Osteoblast (primary cell): ENCODE data around the gene GCDH. TPM values are rescaled to one million over a fixed set of nuclear protein-coding genes. Genes with fewer than 3 reads are reported as not detected.

Source experiments
- DNase-seq: peaks from one replicate; pipeline ENCODE4 v3.0.0; 2011; ENCODE audit warnings: low spot score, mixed read lengths; ENCODE audit not compliant: insufficient read length; ENCODE audit errors: missing footprints
- H2AFZ ChIP-seq: 2 replicates; pipeline ENCODE4 v1.6.0; 2011; ENCODE audit warnings: mild to moderate bottlenecking, low read length
- H3K27ac ChIP-seq: 2 replicates; pipeline ENCODE4 v1.5.1; 2011; ENCODE audit warnings: mild to moderate bottlenecking, low read depth, low read length, moderate library complexity
- H3K27me3 ChIP-seq: 2 replicates; pipeline ENCODE4 v1.6.0; 2012; ENCODE audit warnings: mild to moderate bottlenecking, control low read depth, inconsistent platforms, low read length, moderate library complexity; ENCODE audit not compliant: insufficient read depth
- H3K36me3 ChIP-seq: 2 replicates; pipeline ENCODE4 v1.5.1; 2011; ENCODE audit warnings: mild to moderate bottlenecking, low read length, control low read depth, moderate library complexity; ENCODE audit not compliant: insufficient read depth
- H3K4me1 ChIP-seq: 2 replicates; pipeline ENCODE4 v1.5.1; 2011; ENCODE audit warnings: mild to moderate bottlenecking, low read length, control low read depth, moderate library complexity; ENCODE audit not compliant: insufficient read depth
- H3K4me2 ChIP-seq: 2 replicates; pipeline ENCODE4 v1.6.0; 2011; ENCODE audit warnings: mild to moderate bottlenecking, low read length; ENCODE audit not compliant: insufficient read depth
- H3K4me3 ChIP-seq: fragments of 200-600 bp; sonication (generic); 3 replicates; pipeline ENCODE4 v1.5.1; 2012; ENCODE audit warnings: mild to moderate bottlenecking, low read length, inconsistent platforms; ENCODE audit not compliant: insufficient read depth
- H3K79me2 ChIP-seq: 2 replicates; pipeline ENCODE4 v1.6.0; 2012; ENCODE audit warnings: mild to moderate bottlenecking, low read length, control low read depth, inconsistent platforms; ENCODE audit not compliant: insufficient read depth
- H3K9me3 ChIP-seq: 2 replicates; pipeline ENCODE4 v1.5.1; 2011; ENCODE audit warnings: low read depth, low read length, control low read depth
- H4K20me1 ChIP-seq: 2 replicates; pipeline ENCODE4 v1.6.0; 2012; ENCODE audit warnings: mild to moderate bottlenecking, low read length, control low read depth; ENCODE audit not compliant: insufficient read depth
- total RNA-seq: library from RNA; depleted of rRNA; stranded (reverse); fragments of >200 nt; gene quantifications from 2 replicates; pipeline ENCODE4 v1.2.3, GENCODE V29; 2012
- TF ChIP-seq, protein P1 (sequence below): IDR thresholded peaks from 2 replicates; pipeline ENCODE4 v1.5.1; 2011; ENCODE audit warnings: mild to moderate bottlenecking, low read depth, low read length, moderate library complexity; ENCODE audit errors: extremely low read depth

GCDH gene
- total RNA-seq, 1 donor = 31.1 TPM

DNA sequence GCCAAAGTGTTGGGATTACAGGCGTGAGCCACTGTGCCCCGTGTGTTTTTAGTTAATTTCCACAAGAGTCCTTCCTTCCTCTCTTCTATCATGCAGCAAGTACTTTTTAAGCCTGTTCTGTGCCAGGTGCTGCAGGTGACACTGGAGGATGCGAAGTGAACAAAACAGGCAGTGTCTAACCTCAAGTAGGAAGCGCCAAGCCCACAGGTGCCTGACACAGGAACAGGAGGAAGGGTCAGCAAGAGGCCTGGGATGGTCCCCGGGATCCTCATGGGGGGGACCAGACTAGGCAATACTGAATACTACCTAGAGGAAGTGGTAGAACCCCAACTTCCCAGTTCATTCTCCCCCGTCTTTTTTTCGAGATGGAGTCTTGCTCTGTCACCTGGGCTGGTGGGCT is 45.6 kb downstream of the GCDH start:
- H3K9me3 ChIP-seq = no peaks in the 10 kb centered on the region
- H2AFZ ChIP-seq = no peak overlapping the region
- peaks cover 23% of the 10 kb centered on the region for H3K36me3 ChIP-seq
- peaks cover 54% of the 10 kb centered on the region for H3K79me2 ChIP-seq
- peaks cover 38% of the 10 kb centered on the region for H4K20me1 ChIP-seq
- no peak overlapping the region for H3K27ac ChIP-seq
- H3K27me3 ChIP-seq = no peaks in the 10 kb centered on the region
- no peak for DNase-seq
- H3K4me2 ChIP-seq = no peak overlapping the region
- TF ChIP-seq, protein P1, sequence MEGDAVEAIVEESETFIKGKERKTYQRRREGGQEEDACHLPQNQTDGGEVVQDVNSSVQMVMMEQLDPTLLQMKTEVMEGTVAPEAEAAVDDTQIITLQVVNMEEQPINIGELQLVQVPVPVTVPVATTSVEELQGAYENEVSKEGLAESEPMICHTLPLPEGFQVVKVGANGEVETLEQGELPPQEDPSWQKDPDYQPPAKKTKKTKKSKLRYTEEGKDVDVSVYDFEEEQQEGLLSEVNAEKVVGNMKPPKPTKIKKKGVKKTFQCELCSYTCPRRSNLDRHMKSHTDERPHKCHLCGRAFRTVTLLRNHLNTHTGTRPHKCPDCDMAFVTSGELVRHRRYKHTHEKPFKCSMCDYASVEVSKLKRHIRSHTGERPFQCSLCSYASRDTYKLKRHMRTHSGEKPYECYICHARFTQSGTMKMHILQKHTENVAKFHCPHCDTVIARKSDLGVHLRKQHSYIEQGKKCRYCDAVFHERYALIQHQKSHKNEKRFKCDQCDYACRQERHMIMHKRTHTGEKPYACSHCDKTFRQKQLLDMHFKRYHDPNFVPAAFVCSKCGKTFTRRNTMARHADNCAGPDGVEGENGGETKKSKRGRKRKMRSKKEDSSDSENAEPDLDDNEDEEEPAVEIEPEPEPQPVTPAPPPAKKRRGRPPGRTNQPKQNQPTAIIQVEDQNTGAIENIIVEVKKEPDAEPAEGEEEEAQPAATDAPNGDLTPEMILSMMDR = no peak
- no peak overlapping the region for H3K4me3 ChIP-seq
- peaks cover 34% of the 10 kb centered on the region for H3K4me1 ChIP-seq

- H3K4me3 ChIP-seq = peak overlapping the region; percentile 100
- DNase-seq = peak; percentile 53
- H3K79me2 ChIP-seq = peaks cover 53% of the 10 kb centered on the region
- TF ChIP-seq, protein P1 = no peak
- H3K27ac ChIP-seq = peak overlapping the region; percentile 66
- H3K36me3 ChIP-seq = peaks cover 29% of the 10 kb centered on the region
- H3K9me3 ChIP-seq = no peaks in the 10 kb centered on the region
- H4K20me1 ChIP-seq = peaks cover 40% of the 10 kb centered on the region
- H3K4me2 ChIP-seq = peak overlapping the region; percentile 93
- no peaks in the 10 kb centered on the region for H3K27me3 ChIP-seq
- peaks cover 35% of the 10 kb centered on the region for H3K4me1 ChIP-seq
- H2AFZ ChIP-seq = peak overlapping the region; percentile 94
Observed at GRCh38 chr19:12937093-12937926, 46.4 kb downstream of the GCDH start.

DNA sequence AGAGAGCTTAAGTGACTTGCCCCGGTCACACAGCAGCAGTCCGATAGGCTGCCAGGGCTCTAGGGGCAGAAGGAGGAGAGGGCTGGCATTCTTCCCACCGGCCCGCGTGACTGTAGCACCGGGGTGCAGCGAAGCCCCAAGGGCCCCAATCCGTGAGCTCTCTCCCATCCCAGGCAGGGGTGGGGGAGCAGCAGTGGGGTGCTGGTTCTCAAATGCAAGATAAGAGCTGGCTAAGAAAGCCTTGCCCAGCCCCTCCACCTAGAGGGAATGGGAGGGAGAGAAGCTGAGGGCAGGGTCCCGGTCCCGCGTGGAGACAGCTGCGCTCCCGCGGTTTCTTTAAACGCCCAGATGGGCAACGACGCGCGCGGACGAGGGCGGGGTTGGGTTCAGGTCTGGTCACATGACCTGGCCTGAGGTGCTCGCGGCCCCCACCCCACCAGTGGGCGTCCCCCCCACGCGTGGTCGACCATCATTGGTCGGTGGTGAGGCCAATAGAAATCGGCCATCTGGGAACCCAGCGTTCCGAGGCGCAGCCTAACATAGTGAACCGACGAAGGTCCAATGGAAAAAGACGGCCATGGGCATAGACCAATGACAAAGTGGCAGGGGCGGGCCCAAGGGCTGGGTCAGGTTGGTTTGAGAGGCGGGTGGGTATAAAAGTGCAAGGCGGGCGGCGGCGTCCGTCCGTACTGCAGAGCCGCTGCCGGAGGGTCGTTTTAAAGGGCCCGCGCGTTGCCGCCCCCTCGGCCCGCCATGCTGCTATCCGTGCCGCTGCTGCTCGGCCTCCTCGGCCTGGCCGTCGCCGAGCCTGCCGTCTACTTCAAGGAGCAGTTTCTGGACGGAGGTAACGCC is 47.2 kb downstream of the GCDH start, which contains the start of gene CALR:
TSS of gene CALR (plus strand) at position 683 of the 852 bp plus-strand sequence. CDS start at position 754, 71 bp downstream.
- no peaks in the 10 kb centered on the region for H3K27me3 ChIP-seq
- H2AFZ ChIP-seq = peak within 1 kb of the TSS; percentile 94
- peak; percentile 99 for DNase-seq
- peaks cover 37% of the 10 kb centered on the region for H3K36me3 ChIP-seq
- H4K20me1 ChIP-seq = peaks cover 41% of the 10 kb centered on the region
- H3K9me3 ChIP-seq = no peaks in the 10 kb centered on the region
- peak within 1 kb of the TSS; percentile 93 for H3K4me2 ChIP-seq
- peaks cover 50% of the 10 kb centered on the region for H3K79me2 ChIP-seq
- TF ChIP-seq, protein P1 = no peak
- peak within 1 kb of the TSS; percentile 100 for H3K4me3 ChIP-seq
- H3K27ac ChIP-seq = peak within 1 kb of the TSS; percentile 87
- peaks cover 29% of the 10 kb centered on the region for H3K4me1 ChIP-seq
